Epithelial cell of esophagus (primary cell): ENCODE measurements around the gene HELT.
"Not testable (repeated sequence)": the region's sequence is repeated elsewhere in the genome, so short reads cannot be mapped to it uniquely, and the experiment has no call there.

Source experiments
- DNase-seq: peaks from one replicate; pipeline ENCODE4 v3.0.0; 2010; ENCODE audit warnings: low read depth
- H3K4me3 ChIP-seq: 2 replicates; pipeline ENCODE4 v1.5.1; 2011; ENCODE audit warnings: mild to moderate bottlenecking, low read length, control low read depth
- TF ChIP-seq, protein P1 (sequence below): IDR thresholded peaks from 2 replicates; pipeline ENCODE4 v1.5.1; 2011; ENCODE audit warnings: low read depth, mild to moderate bottlenecking, low read length, control low read depth, inconsistent platforms; ENCODE audit not compliant: insufficient read depth; ENCODE audit errors: missing control alignments

Gene HELT

DNA sequence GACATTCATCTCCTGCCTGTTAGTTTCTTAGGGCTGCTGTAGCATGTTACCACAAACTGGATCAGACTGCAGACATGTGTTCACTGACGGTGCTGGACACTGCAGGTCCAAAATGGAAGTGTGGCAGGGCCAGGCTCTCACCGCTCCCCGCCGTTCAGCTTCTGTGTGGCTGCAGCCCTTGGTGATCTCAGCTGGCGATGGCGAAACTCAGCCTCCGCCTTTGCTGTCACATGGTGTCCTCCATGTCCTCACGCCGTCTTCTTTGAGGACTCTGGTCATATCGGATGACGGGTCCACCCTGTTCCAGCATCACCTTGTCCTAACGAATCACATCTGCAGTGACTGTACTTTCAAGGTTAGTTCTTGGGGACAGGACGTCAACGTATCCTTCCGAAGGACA is 25.9 kb upstream of the HELT start:
- TF ChIP-seq, protein P1, sequence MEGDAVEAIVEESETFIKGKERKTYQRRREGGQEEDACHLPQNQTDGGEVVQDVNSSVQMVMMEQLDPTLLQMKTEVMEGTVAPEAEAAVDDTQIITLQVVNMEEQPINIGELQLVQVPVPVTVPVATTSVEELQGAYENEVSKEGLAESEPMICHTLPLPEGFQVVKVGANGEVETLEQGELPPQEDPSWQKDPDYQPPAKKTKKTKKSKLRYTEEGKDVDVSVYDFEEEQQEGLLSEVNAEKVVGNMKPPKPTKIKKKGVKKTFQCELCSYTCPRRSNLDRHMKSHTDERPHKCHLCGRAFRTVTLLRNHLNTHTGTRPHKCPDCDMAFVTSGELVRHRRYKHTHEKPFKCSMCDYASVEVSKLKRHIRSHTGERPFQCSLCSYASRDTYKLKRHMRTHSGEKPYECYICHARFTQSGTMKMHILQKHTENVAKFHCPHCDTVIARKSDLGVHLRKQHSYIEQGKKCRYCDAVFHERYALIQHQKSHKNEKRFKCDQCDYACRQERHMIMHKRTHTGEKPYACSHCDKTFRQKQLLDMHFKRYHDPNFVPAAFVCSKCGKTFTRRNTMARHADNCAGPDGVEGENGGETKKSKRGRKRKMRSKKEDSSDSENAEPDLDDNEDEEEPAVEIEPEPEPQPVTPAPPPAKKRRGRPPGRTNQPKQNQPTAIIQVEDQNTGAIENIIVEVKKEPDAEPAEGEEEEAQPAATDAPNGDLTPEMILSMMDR = no peak
- DNase-seq = no peak
- no peak overlapping the region for H3K4me3 ChIP-seq

DNA sequence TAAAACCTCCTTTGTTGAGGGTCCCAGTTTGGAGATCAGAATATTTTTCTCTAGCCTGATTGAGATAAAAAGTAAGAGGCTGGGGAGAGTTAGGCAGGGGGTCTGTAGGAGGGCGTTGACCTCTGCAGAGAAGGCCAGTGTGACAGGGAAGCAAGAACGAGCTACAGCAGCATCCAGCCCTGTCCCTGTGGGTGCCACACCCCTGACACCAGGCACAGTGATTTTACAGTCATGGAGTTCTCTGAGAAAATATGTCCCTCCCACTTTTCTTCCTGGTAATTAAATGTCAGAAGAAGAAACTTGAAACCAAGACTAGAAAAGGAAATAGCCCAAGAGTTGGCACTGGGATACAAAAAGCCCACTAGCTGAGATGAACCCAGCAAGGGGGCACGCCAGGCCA is 25.0 kb upstream of the HELT start:
- DNase-seq = no peak
- TF ChIP-seq, protein P1 = no peak
- H3K4me3 ChIP-seq = no peak overlapping the region

DNA sequence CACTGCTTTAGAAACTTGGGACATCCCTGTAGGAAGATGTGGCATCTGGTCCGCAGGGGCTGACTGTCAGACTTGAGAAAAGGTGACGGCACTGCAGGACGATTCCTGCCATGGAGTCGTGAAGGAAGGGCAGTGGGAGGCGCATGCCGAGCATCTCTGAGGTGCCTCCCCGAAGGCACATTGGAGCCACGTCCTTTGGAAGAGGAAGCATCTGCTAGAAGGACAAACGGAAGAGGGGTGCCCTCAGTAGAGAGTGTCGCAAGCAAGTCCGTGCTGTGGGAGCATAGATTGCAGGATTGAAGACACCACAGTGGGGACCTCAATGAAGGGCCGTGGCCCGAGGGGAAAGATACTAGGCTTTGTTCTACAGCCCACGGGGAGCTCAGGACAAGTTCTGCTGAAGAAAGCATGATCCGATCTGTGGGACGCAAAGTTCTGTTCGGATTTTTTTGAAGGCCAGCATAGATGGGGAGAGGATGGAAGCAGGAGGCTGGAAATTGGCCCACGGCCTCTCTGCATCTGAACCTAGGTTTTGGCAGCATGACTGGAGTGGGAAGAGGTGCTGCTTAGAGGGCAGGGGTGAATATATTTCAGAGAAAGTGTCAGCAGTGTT is 24.2 kb upstream of the HELT start:
- DNase-seq = no peak
- TF ChIP-seq, protein P1 = no peak
- no peak overlapping the region for H3K4me3 ChIP-seq

DNA sequence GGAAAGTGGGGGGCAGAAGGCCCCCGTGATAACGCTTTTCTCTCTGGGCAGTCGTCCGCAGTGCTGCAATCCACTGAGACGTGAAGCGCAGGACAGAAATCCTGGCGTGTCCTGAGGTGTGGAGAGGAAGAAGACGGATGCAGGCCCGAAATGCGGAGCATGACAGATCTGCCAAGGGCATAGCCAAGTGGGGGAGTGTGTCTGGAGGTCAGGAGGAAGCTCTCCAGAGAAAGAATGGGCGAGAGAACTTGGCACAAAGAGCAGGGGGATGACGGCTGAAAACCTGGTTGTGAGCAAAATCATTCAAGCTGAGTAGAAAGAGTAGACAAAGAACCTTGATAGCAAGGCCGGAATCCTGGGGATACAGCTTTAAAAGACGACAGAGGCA is 23.7 kb upstream of the HELT start:
- DNase-seq = no peak
- no peak overlapping the region for H3K4me3 ChIP-seq
- TF ChIP-seq, protein P1 = no peak

DNA sequence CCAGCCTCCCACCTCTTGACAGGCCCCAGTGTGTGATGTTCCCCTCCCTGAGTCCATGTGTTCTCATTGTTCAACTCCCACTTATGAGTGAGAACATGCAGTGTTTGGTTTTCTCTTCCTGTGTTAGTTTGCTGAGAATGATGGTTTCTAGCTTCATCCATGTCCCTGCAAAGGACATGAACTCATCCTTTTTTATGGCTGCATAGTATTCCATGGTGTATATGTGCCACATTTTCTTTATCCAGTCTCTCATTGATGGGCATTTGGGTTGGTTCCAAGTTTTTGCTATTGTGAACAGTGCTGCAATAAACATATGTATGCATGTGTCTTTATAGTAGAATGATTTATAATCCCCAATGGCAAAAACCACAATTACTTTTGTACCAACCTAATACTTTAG is 20.6 kb upstream of the HELT start:
- H3K4me3 ChIP-seq, DNase-seq: not testable (repeated sequence)

DNA sequence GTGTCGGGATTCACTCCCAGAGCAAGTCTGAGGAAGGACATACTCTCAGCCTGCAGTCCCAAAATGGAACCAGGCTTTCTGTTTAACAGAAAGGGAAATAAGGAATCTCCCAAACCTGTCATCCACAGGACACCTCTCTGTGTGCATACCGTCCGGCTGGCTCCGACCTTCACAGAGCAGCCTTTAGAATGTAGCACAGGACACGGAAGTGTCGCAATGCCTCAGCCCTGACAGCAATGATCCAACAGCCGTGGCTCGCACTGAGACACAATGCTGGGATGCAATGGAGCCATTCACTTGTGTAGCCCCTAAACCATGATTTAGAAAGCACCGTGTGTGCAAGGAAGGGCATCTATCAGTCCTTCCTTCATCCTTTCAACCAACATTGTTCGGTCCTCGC is 15.5 kb upstream of the HELT start:
- no peak overlapping the region for H3K4me3 ChIP-seq
- TF ChIP-seq, protein P1 = no peak
- DNase-seq = no peak

DNA sequence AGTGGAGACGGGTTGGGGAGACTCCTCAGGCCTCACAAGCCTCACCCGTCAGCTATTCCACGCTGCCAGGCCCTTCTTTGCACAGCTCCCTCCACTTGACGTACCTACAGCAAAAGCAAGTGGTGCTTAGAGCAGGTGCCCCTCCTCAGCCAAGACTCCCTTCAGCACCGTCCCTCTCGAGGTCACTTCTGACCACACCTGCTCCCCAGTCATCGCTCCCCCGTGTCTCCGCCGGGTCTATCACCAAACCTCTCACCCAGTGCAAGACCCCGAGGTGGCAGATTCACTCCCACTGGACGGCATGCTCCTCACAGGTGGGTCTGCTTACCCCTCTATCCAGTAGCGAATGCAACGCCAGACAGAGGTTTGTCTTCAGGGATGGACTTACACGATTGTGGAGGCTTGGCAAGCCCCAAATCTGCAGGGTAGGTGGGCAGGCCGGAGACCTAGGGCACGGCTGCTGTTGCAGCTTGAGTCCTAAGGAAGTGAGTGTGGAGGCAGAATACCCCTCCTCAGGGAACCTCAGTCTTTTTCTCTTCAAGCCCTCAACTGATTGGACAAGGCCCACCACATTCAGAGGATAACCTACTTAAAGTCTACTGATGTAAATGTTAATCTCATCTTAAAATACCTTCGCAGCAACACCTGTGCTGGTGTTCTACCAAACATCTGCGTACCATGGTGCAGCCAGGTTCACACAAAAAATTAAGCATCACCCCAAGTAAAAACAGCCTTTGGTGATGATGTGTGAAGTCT is 14.5 kb upstream of the HELT start:
- no peak for DNase-seq
- H3K4me3 ChIP-seq = no peak overlapping the region
- TF ChIP-seq, protein P1 = no peak
